Measurements from ENCODE around the gene NBAS. TPM values are rescaled to one million over a fixed set of nuclear protein-coding genes. Genes with fewer than 3 reads are reported as not detected.

The NBAS gene
- total RNA-seq, 1 donor from 2014 or later = 29.7 TPM

GRCh38 chr2:15532996-15533395 lies 28.1 kb downstream of the NBAS start:
- intact Hi-C loops (cut with DNase I) = no loop called here
- H3K9me3 ChIP-seq = no peaks in the 10 kb centered on the region
- TF ChIP-seq POLR2AphosphoS5 (IDR thresholded peaks at IDR 0.05; ENCODE audit: insufficient read depth in 1 of 2, low read depth in 1 of 2) = no peak
- TF ChIP-seq, protein P1, sequence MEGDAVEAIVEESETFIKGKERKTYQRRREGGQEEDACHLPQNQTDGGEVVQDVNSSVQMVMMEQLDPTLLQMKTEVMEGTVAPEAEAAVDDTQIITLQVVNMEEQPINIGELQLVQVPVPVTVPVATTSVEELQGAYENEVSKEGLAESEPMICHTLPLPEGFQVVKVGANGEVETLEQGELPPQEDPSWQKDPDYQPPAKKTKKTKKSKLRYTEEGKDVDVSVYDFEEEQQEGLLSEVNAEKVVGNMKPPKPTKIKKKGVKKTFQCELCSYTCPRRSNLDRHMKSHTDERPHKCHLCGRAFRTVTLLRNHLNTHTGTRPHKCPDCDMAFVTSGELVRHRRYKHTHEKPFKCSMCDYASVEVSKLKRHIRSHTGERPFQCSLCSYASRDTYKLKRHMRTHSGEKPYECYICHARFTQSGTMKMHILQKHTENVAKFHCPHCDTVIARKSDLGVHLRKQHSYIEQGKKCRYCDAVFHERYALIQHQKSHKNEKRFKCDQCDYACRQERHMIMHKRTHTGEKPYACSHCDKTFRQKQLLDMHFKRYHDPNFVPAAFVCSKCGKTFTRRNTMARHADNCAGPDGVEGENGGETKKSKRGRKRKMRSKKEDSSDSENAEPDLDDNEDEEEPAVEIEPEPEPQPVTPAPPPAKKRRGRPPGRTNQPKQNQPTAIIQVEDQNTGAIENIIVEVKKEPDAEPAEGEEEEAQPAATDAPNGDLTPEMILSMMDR (IDR thresholded peaks at IDR 0.05) = no peak
- H3K36me3 ChIP-seq = peaks cover 0 to 31% of the 10 kb centered on the region in 2 donors
- H3K27me3 ChIP-seq = no peaks in the 10 kb centered on the region
- no peak for DNase-seq (ENCODE audit: extremely low spot score in 2 of 2)
- H3K4me3 ChIP-seq = no peak overlapping the region
- no peaks in the 10 kb centered on the region for H3K4me1 ChIP-seq
- no peak overlapping the region for H3K27ac ChIP-seq

DNA sequence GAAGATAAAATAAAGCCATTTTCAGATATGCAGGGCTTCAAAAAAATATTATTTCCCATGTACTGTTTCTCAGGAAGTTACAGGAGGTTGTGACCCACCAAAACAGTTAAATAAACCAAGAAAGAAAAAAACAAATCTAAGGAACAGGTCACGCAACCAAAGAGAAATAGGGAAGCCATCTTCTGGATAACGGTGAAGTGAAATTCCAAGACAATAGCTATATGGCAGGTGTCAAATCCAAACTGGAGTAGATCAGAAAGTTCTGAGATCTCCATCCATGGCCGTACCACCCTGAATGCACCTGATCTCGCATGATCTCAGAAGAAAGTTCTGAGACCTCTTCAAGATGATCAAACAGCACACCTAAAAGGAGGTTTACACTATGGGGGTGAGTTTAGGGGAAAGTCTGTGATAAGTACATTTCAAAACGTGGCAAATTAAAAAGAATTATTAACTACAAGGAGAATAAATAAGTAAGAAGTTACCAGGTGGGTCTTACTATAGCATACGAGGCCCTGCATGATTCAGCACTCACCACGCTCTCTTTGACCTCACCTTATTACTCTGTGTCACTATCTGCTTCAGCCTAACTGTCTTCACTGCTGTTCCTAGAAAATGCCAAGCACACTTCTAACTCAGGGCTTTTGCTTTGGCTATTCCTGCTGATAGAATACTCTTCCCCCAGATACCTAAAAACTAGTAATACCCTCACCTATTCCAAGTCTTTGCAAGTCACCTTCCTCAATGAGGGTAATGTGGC lies 29.9 kb downstream of the NBAS start:
- intact Hi-C loops (cut with DNase I) = no loop called here
- TF ChIP-seq, protein P1 (IDR thresholded peaks at IDR 0.05) = no peak
- TF ChIP-seq POLR2A (IDR thresholded peaks at IDR 0.05) (no peak), POLR2AphosphoS5 (IDR thresholded peaks at IDR 0.05; ENCODE audit: insufficient read depth in 1 of 2, low read depth in 1 of 2) (no peak)
- Histone ChIP-seq H3K9me3 (no peaks in the 10 kb centered on the region), H3K27ac (no peak overlapping the region), H3K27me3 (no peaks in the 10 kb centered on the region), H3K4me3 (no peak overlapping the region), H3K4me1 (no peaks in the 10 kb centered on the region), H3K36me3 (peaks cover 0 to 25% of the 10 kb centered on the region in 2 donors)
- no peak for DNase-seq (ENCODE audit: extremely low spot score in 2 of 2)

GRCh38 chr2:15527074-15527739 lies 33.9 kb downstream of the NBAS start:
- no peak overlapping the region for H3K4me3 ChIP-seq
- H3K27ac ChIP-seq = no peak overlapping the region
- DNase-seq (ENCODE audit: extremely low spot score in 2 of 2) = no peak
- TF ChIP-seq POLR2A (IDR thresholded peaks at IDR 0.05) (no peak), POLR2AphosphoS5 (IDR thresholded peaks at IDR 0.05; ENCODE audit: insufficient read depth in 1 of 2, low read depth in 1 of 2) (no peak)
- TF ChIP-seq, protein P1 (IDR thresholded peaks at IDR 0.05) = no peak
- H3K9me3 ChIP-seq = no peaks in the 10 kb centered on the region
- H3K27me3 ChIP-seq = no peaks in the 10 kb centered on the region
- no peaks in the 10 kb centered on the region for H3K4me1 ChIP-seq
- intact Hi-C loops (cut with DNase I) = no loop called here
- peaks cover 0 to 20% of the 10 kb centered on the region in 2 donors for H3K36me3 ChIP-seq

GRCh38 chr2:15521641-15522181 lies 39.4 kb downstream of the NBAS start:
- Histone ChIP-seq H3K27me3 (no peaks in the 10 kb centered on the region), H3K4me3 (no peak overlapping the region), H3K36me3 (peaks cover 0 to 3% of the 10 kb centered on the region in 2 donors), H3K9me3 (no peaks in the 10 kb centered on the region), H3K27ac (no peak overlapping the region), H3K4me1 (no peaks in the 10 kb centered on the region)
- no peak for DNase-seq (ENCODE audit: extremely low spot score in 2 of 2)
- intact Hi-C loops (cut with DNase I) = no loop called here
- TF ChIP-seq POLR2A (IDR thresholded peaks at IDR 0.05) (no peak), POLR2AphosphoS5 (IDR thresholded peaks at IDR 0.05; ENCODE audit: insufficient read depth in 1 of 2, low read depth in 1 of 2) (no peak)
- TF ChIP-seq, protein P1 (IDR thresholded peaks at IDR 0.05) = no peak
